HepG2 (cell line): Measurements from ENCODE around the gene HEMK1. TPM values are rescaled to one million over a fixed set of nuclear protein-coding genes. Genes with fewer than 3 reads are reported as not detected.

Experiments used
- ATAC-seq: fragments of 200-7000 bp; cut with Tn5 transposase; 3 replicates; pipeline ENCODE4 v1.9.1; 2020; ENCODE audit warnings: mild to moderate bottlenecking, moderate library complexity
- BruUV-seq: library from RNA; stranded (reverse); fragments of 400-500 nt; replicated peaks from 2 replicates; lab custom pipeline; 2021; lab: Mats Ljungman, UMichigan
- CTCF ChIA-PET: fragments of 300-600 bp; formaldehyde crosslinking; extraction: SDS; loops from one replicate; lab custom pipeline; 2021; ENCODE audit warnings: low total read pairs, inconsistent platforms, low intra/inter-chr PET ratio; lab: Yijun Ruan, JAX
- POLR2A ChIA-PET: fragments of 350-600 bp; sonication (Branson Sonifier 250); formaldehyde crosslinking; loops from one replicate; lab custom pipeline; 2020; ENCODE audit warnings: antibody characterized with exemption, inconsistent platforms; lab: Yijun Ruan, JAX
- DNase-seq: peaks from one replicate; pipeline ENCODE4 v3.0.0-alpha.2; 2015; ENCODE audit warnings: low spot score
- FAIRE-seq: peaks from 3 replicates; lab custom pipeline; 2011; peaks lifted over from hg19 to GRCh38; lab: Jason Lieb, UNC
- H2AFZ ChIP-seq: one replicate; pipeline ENCODE4 v1.6.1; 2011; ENCODE audit warnings: low read length, inconsistent platforms
- H3K27ac ChIP-seq: fragments of 300-600 bp; 3 replicates; pipeline ENCODE4 v1.8.0; 2011; ENCODE audit warnings: mixed run types, mild to moderate bottlenecking, mixed read lengths, low read length, inconsistent platforms; ENCODE audit not compliant: insufficient read depth; ENCODE audit errors: extremely low read length
- H3K27me3 ChIP-seq, 2 experiments: fragments of 200-600 bp in 1 of 2; 2 replicates in 1 of 2; 3 replicates in 1 of 2; pipeline versions ENCODE4 v1.6.0 to v1.8.0; 2011; ENCODE audit warnings: low read length in 2 of 2, mild to moderate bottlenecking in 2 of 2, moderate library complexity in 2 of 2, inconsistent platforms in 1 of 2; ENCODE audit not compliant: insufficient read depth in 2 of 2, control insufficient read depth in 1 of 2
- H3K36me3 ChIP-seq, 2 experiments: fragments of 200-600 bp in 1 of 2; replicated peaks in 1 of 2; 2 replicates in 1 of 2; 3 replicates in 1 of 2; pipeline versions ENCODE4 v1.5.1 to v1.8.0; 2011; ENCODE audit warnings: low read length in 2 of 2, inconsistent platforms in 1 of 2; ENCODE audit not compliant: insufficient read depth in 2 of 2, control insufficient read depth in 1 of 2
- H3K4me1 ChIP-seq: 2 replicates; pipeline ENCODE4 v1.5.1; 2012; ENCODE audit warnings: low read length, inconsistent platforms; ENCODE audit not compliant: insufficient read depth
- H3K4me2 ChIP-seq: 2 replicates; pipeline ENCODE4 v1.6.0; 2011; ENCODE audit warnings: low read depth, low read length, inconsistent platforms
- H3K4me3 ChIP-seq, 3 experiments: fragments of 200-600 bp in 1 of 3; sonication (generic), shearing (Covaris generic) in 1 of 3; replicated peaks in 1 of 3; 2 replicates each; pipeline ENCODE4 v1.5.1; 2011 to 2016; ENCODE audit warnings: low read length in 3 of 3, inconsistent platforms in 2 of 3, low read depth in 2 of 3, mild to moderate bottlenecking in 2 of 3, control low read depth in 1 of 3, mixed read lengths in 1 of 3; ENCODE audit not compliant: insufficient read depth in 1 of 3
- H3K79me2 ChIP-seq: one replicate; pipeline ENCODE4 v1.6.1; 2011; ENCODE audit warnings: low read length, inconsistent platforms; ENCODE audit not compliant: insufficient read depth
- H3K9ac ChIP-seq: 2 replicates; pipeline ENCODE4 v1.6.0; 2011; ENCODE audit warnings: mild to moderate bottlenecking, low read depth, low read length, inconsistent platforms; ENCODE audit not compliant: insufficient read depth
- H3K9me3 ChIP-seq: 2 replicates; pipeline ENCODE4 v1.5.1; 2012; ENCODE audit warnings: mild to moderate bottlenecking, low read length
- H4K20me1 ChIP-seq: 2 replicates; pipeline ENCODE4 v1.6.0; 2011; ENCODE audit warnings: inconsistent platforms, mild to moderate bottlenecking, low read length, moderate library complexity; ENCODE audit not compliant: insufficient read depth
- FOXO1 ChIP-seq: sonication (generic); formaldehyde crosslinking; IDR thresholded peaks from 2 replicates; pipeline ENCODE4 v1.4.0; 2020; ENCODE audit warnings: missing genetic modification reagents
- HNRNPUL1 ChIP-seq: fragments of 200-400 bp; formaldehyde crosslinking; IDR thresholded peaks from 2 replicates; pipeline ENCODE4 v1.6.1; 2017; ENCODE audit warnings: low read depth, mild to moderate bottlenecking, low read length, moderate library complexity
- ISL2 ChIP-seq: sonication (generic); formaldehyde crosslinking; IDR thresholded peaks from 2 replicates; pipeline ENCODE4 v1.5.0; 2020; ENCODE audit warnings: missing genetic modification reagents
- NONO ChIP-seq, 2 experiments: fragments of 450-650 bp in 1 of 2; sonication (generic) in 1 of 2; formaldehyde crosslinking in 1 of 2; IDR thresholded peaks in 1 of 2; conservative IDR thresholded peaks in 1 of 2; 2 replicates each; pipeline versions ENCODE4 v1.6.1 to v1.8.0; 2017 to 2022; ENCODE audit warnings: mild to moderate bottlenecking in 1 of 2, missing genetic modification reagents in 1 of 2, moderate library complexity in 1 of 2
- REL ChIP-seq: sonication (generic); formaldehyde crosslinking; conservative IDR thresholded peaks from 2 replicates; pipeline ENCODE4 v1.8.0; 2022; ENCODE audit warnings: mild to moderate bottlenecking, missing genetic modification reagents, moderate library complexity
- RORA ChIP-seq: sonication (generic); formaldehyde crosslinking; IDR thresholded peaks from 2 replicates; pipeline ENCODE4 v1.5.0; 2020; ENCODE audit warnings: mild to moderate bottlenecking, missing genetic modification reagents, moderate library complexity
- U2AF1 ChIP-seq: fragments of 200-400 bp; formaldehyde crosslinking; optimal IDR thresholded peaks from 2 replicates; pipeline ENCODE3; 2017; ENCODE audit warnings: mild to moderate bottlenecking, low read depth, low read length
- ZNF317 ChIP-seq: sonication (generic); formaldehyde crosslinking; IDR thresholded peaks from 2 replicates; pipeline ENCODE4 v1.5.0; 2020; ENCODE audit warnings: mild to moderate bottlenecking, missing genetic modification reagents
- ZNF441 ChIP-seq: sonication (generic); formaldehyde crosslinking; IDR thresholded peaks from 2 replicates; pipeline ENCODE4 v1.7.0; 2021; ENCODE audit warnings: missing genetic modification reagents, borderline replicate concordance
- ZNF773 ChIP-seq: sonication (generic); formaldehyde crosslinking; IDR thresholded peaks from 2 replicates; pipeline ENCODE4 v1.4.0; 2020; ENCODE audit warnings: missing genetic modification reagents, borderline replicate concordance
- WGBS: methylation state at CpG from one replicate; pipeline ENCODE4 v1.1.6; 2017; ENCODE audit warnings: low lambda C conversion rate; 5-methylcytosine and 5-hydroxymethylcytosine counted together
- in situ Hi-C: cut with HindIII; loops from 2 replicates; pipeline ENCODE4 v1.10.0; 2017; ENCODE audit warnings: low pct_unique_long_range_greater_than_20kb; ENCODE audit not compliant: extremely low pct_ligation_motif_present
- intact Hi-C: fragments of 100-400 bp; cut with micrococcal nuclease; formaldehyde crosslinking; loops from one replicate; pipeline ENCODE4 v1.10.0; 2022; ENCODE audit not compliant: unreplicated experiment
- polyA plus RNA-seq, 8 experiments: library from polyadenylated mRNA; depleted of rRNA in 3 of 8; stranded (reverse) in 7 of 8; unstranded in 1 of 8; fragments of >200 nt; fragmentation: Illumina TruSeq in 4 of 8; extraction: Trizol in 4 of 8; gene quantifications; 2 replicates each; pipeline versions ENCODE4 v1.2.1 to v1.2.3, GENCODE V29; 2011 to 2016; ENCODE audit warnings: low read depth in 4 of 8, missing spikeins in 1 of 8, mixed read lengths in 1 of 8; ENCODE audit not compliant: insufficient read depth in 1 of 8
- total RNA-seq, 5 experiments: library from RNA; depleted of rRNA; stranded (reverse); fragments of >200 nt; fragmentation: Illumina TruSeq; extraction: Trizol; gene quantifications; 2 replicates each; pipeline ENCODE4 v1.2.3, GENCODE V29; 2016; ENCODE audit warnings: low read depth in 1 of 5
- TF ChIP-seq, protein P1 (sequence below): sonication (generic); formaldehyde crosslinking; IDR thresholded peaks from 2 replicates; pipeline ENCODE4 v1.9.0; 2021; ENCODE audit warnings: mild to moderate bottlenecking, missing genetic modification reagents
- TF ChIP-seq, protein P2 (sequence below): sonication (generic); formaldehyde crosslinking; IDR thresholded peaks from 2 replicates; pipeline ENCODE4 v1.9.0; 2022; ENCODE audit warnings: low read depth, missing genetic modification reagents
- TF ChIP-seq, protein P3 (sequence below): IDR thresholded peaks from 2 replicates; pipeline ENCODE4 v1.6.1; 2016

Gene HEMK1
- total and polyA plus RNA-seq, 2 of the 13 experiments (the other 11 are each of a cell fraction or from before 2014, with no cell fraction given), result 9.8 to 12.6 TPM

DNA sequence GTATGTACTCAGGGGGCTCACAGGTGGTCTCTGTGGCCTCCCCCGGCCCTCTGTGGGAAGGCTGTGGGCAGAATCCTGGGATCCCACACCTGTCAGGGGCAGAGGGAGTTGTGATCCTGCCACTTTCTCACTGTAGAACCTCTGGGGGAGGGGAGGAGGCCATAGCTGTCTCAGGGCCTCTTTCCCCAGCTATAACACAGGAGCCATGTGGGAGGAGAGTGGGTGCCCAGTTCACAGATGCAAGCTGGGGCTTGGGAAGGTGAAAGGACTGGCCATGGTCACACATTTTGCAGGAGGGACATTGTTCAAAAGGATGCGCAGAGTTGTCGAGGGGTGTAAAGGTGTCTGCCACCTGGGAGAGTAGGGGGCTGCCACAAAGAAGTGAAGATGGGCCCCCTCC, 59.3 kb downstream of the HEMK1 start (continued):
- TF ChIP-seq, protein P1, sequence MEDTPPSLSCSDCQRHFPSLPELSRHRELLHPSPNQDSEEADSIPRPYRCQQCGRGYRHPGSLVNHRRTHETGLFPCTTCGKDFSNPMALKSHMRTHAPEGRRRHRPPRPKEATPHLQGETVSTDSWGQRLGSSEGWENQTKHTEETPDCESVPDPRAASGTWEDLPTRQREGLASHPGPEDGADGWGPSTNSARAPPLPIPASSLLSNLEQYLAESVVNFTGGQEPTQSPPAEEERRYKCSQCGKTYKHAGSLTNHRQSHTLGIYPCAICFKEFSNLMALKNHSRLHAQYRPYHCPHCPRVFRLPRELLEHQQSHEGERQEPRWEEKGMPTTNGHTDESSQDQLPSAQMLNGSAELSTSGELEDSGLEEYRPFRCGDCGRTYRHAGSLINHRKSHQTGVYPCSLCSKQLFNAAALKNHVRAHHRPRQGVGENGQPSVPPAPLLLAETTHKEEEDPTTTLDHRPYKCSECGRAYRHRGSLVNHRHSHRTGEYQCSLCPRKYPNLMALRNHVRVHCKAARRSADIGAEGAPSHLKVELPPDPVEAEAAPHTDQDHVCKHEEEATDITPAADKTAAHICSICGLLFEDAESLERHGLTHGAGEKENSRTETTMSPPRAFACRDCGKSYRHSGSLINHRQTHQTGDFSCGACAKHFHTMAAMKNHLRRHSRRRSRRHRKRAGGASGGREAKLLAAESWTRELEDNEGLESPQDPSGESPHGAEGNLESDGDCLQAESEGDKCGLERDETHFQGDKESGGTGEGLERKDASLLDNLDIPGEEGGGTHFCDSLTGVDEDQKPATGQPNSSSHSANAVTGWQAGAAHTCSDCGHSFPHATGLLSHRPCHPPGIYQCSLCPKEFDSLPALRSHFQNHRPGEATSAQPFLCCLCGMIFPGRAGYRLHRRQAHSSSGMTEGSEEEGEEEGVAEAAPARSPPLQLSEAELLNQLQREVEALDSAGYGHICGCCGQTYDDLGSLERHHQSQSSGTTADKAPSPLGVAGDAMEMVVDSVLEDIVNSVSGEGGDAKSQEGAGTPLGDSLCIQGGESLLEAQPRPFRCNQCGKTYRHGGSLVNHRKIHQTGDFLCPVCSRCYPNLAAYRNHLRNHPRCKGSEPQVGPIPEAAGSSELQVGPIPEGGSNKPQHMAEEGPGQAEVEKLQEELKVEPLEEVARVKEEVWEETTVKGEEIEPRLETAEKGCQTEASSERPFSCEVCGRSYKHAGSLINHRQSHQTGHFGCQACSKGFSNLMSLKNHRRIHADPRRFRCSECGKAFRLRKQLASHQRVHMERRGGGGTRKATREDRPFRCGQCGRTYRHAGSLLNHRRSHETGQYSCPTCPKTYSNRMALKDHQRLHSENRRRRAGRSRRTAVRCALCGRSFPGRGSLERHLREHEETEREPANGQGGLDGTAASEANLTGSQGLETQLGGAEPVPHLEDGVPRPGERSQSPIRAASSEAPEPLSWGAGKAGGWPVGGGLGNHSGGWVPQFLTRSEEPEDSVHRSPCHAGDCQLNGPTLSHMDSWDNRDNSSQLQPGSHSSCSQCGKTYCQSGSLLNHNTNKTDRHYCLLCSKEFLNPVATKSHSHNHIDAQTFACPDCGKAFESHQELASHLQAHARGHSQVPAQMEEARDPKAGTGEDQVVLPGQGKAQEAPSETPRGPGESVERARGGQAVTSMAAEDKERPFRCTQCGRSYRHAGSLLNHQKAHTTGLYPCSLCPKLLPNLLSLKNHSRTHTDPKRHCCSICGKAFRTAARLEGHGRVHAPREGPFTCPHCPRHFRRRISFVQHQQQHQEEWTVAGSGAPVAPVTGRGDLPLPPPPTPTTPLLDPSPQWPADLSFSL, result no peak
- no peak for TF ChIP-seq REL (CRISPR knock-in tag)
- TF ChIP-seq NONO (IDR thresholded peaks at IDR 0.05), result no peak
- TF ChIP-seq NONO (CRISPR knock-in tag; conservative IDR thresholded peaks at IDR 0.05), result no peak
- TF ChIP-seq, all 625 proteins: peak for 0

DNA sequence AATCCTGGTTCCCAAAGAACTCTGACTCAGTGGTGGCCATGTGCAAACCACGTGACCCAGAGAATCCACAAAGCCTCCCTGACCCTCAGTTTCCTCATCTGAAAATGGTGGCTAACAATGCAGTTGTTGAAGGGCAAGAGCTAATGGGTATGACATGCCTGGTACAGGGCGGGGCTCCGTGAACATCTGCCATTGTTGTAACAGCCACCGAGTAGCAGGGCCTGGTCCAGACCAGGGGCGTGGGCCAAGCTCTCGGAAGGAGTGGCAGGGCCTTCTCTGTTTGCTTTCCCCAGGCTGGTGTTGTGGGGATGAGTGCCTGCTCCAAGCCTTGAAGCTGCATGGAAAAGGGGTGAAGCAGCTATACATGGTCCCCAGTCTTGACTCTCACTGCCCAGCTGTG, 61.1 kb downstream of the HEMK1 start:
- Histone ChIP-seq H3K4me2 (no peak overlapping the region), H3K4me3 (no peak overlapping the region), H3K36me3 (peaks cover 3 to 15% of the 10 kb centered on the region in 2 experiments; a peak in 2 of 5 replicates), H3K9ac (no peak overlapping the region), H4K20me1 (no peaks in the 10 kb centered on the region), H3K27me3 (no peaks in the 10 kb centered on the region), H3K79me2 (no peaks in the 10 kb centered on the region), H3K27ac (no peak overlapping the region), H3K9me3 (no peaks in the 10 kb centered on the region), H3K4me1 (no peaks in the 10 kb centered on the region), H2AFZ (no peak overlapping the region)
- in situ Hi-C loops (no loop called here), intact Hi-C loops (no loop called here)
- DNase-seq (no peak), FAIRE-seq (no peak), ATAC-seq (no peak)
- POLR2A ChIA-PET, result no interaction called here
- no TSS peak for BruUV-seq
- WGBS, result 82% methylated on average over 4 of the region's 6 CpGs
- no peak for TF ChIP-seq HNRNPUL1
- TF ChIP-seq, protein P2, sequence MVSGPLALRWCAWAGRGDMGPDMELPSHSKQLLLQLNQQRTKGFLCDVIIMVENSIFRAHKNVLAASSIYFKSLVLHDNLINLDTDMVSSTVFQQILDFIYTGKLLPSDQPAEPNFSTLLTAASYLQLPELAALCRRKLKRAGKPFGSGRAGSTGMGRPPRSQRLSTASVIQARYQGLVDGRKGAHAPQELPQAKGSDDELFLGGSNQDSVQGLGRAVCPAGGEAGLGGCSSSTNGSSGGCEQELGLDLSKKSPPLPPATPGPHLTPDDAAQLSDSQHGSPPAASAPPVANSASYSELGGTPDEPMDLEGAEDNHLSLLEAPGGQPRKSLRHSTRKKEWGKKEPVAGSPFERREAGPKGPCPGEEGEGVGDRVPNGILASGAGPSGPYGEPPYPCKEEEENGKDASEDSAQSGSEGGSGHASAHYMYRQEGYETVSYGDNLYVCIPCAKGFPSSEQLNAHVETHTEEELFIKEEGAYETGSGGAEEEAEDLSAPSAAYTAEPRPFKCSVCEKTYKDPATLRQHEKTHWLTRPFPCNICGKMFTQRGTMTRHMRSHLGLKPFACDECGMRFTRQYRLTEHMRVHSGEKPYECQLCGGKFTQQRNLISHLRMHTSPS (CRISPR knock-in tag), result no peak
- TF ChIP-seq, protein P3, sequence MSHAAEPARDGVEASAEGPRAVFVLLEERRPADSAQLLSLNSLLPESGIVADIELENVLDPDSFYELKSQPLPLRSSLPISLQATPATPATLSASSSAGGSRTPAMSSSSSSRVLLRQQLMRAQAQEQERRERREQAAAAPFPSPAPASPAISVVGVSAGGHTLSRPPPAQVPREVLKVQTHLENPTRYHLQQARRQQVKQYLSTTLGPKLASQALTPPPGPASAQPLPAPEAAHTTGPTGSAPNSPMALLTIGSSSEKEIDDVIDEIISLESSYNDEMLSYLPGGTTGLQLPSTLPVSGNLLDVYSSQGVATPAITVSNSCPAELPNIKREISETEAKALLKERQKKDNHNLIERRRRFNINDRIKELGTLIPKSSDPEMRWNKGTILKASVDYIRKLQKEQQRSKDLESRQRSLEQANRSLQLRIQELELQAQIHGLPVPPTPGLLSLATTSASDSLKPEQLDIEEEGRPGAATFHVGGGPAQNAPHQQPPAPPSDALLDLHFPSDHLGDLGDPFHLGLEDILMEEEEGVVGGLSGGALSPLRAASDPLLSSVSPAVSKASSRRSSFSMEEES, result no peak
- TF ChIP-seq FOXO1 (CRISPR knock-in tag), result no peak
- TF ChIP-seq ZNF773, result no peak
- no peak for TF ChIP-seq RORA (CRISPR knock-in tag)
- TF ChIP-seq U2AF1, result no peak
- no peak for TF ChIP-seq ZNF317 (CRISPR knock-in tag)
- TF ChIP-seq ZNF441 (CRISPR knock-in tag), result no peak
- TF ChIP-seq ISL2 (CRISPR knock-in tag), result no peak
- CTCF ChIA-PET, result no interaction called here
